Tongue (tissue), 2 donors: ENCODE results near the gene FYTTD1. TPM values are rescaled to one million over a fixed set of nuclear protein-coding genes. Genes with fewer than 3 reads are reported as not detected.
"Not testable (repeated sequence)": the region's sequence is repeated elsewhere in the genome, so short reads cannot be mapped to it uniquely, and the experiment has no call there.

Source experiments
- DNase-seq: peaks from one replicate; pipeline ENCODE4 v3.0.0-alpha.2; 2015
- total RNA-seq: library from RNA; depleted of rRNA; stranded (reverse); fragments of >200 nt; gene quantifications from one replicate; pipeline ENCODE4 v1.2.3, GENCODE V29; 2014

FYTTD1 gene
- 92.8 TPM for total RNA-seq

GRCh38 chr3:197749601-197750395, at the start of gene FYTTD1:
Gene FYTTD1 (plus strand): TSS chr3:197749883. CDS start chr3:197749972, 89 bp downstream.
- DNase-seq: peak; percentile 96

- DNase-seq: no peak
Measured at GRCh38 chr3:197700095-197700494, 49.6 kb upstream of the FYTTD1 start.

- DNase-seq: no peak
Measured at GRCh38 chr3:197701841-197702240, 47.8 kb upstream of the FYTTD1 start.

GRCh38 chr3:197706658-197707057, 43.0 kb upstream of the FYTTD1 start:
- no peak for DNase-seq

GRCh38 chr3:197709135-197709534, 40.5 kb upstream of the FYTTD1 start:
- DNase-seq: no peak

GRCh38 chr3:197710965-197711364, 38.7 kb upstream of the FYTTD1 start:
- not testable (repeated sequence) for DNase-seq

GRCh38 chr3:197711973-197712707, 37.5 kb upstream of the FYTTD1 start:
- DNase-seq: peak; percentile 90

GRCh38 chr3:197713477-197713822, 36.2 kb upstream of the FYTTD1 start:
- DNase-seq: no peak

- DNase-seq: no peak
Measured at GRCh38 chr3:197714251-197714650, 35.4 kb upstream of the FYTTD1 start.

- DNase-seq: no peak
Measured at GRCh38 chr3:197718891-197719290, 30.8 kb upstream of the FYTTD1 start.

GRCh38 chr3:197720694-197721093, 29.0 kb upstream of the FYTTD1 start:
- no peak for DNase-seq

- DNase-seq: no peak
Measured at GRCh38 chr3:197722734-197723133, 26.9 kb upstream of the FYTTD1 start.

- DNase-seq: not testable (repeated sequence)
Measured at GRCh38 chr3:197727878-197728277, 21.8 kb upstream of the FYTTD1 start.

GRCh38 chr3:197728487-197728886, 21.2 kb upstream of the FYTTD1 start:
- DNase-seq: no peak

GRCh38 chr3:197730200-197730599, 19.5 kb upstream of the FYTTD1 start:
- no peak for DNase-seq

GRCh38 chr3:197730770-197731169, 18.9 kb upstream of the FYTTD1 start:
- not testable (repeated sequence) for DNase-seq

- DNase-seq: not testable (repeated sequence)
Measured at GRCh38 chr3:197731483-197731882, 18.2 kb upstream of the FYTTD1 start.

- no peak for DNase-seq
Measured at GRCh38 chr3:197733042-197733441, 16.6 kb upstream of the FYTTD1 start.

GRCh38 chr3:197734667-197735318, 14.9 kb upstream of the FYTTD1 start:
- no peak for DNase-seq

GRCh38 chr3:197736010-197736490, 13.6 kb upstream of the FYTTD1 start:
- peak; percentile 14 for DNase-seq

- peak; percentile 97 for DNase-seq
Measured at GRCh38 chr3:197736491-197737318, 13.0 kb upstream of the FYTTD1 start, which contains the start of gene RUBCN. Gene RUBCN (minus strand): TSS chr3:197736904. CDS start chr3:197736719, 185 bp downstream.

- DNase-seq: no peak
Measured at GRCh38 chr3:197737319-197737649, 12.4 kb upstream of the FYTTD1 start.
